GM21786 (cell line): ENCODE data around the gene PLA2G12B.
"Not testable (repeated sequence)": the region's sequence is repeated elsewhere in the genome, so short reads cannot be mapped to it uniquely, and the experiment has no call there.

Experiments
- ATAC-seq: cut with Tn5 transposase; IDR thresholded peaks from one replicate; pipeline ENCODE4 v1.9.1; 2021; ENCODE audit not compliant: unreplicated experiment

Gene PLA2G12B

DNA sequence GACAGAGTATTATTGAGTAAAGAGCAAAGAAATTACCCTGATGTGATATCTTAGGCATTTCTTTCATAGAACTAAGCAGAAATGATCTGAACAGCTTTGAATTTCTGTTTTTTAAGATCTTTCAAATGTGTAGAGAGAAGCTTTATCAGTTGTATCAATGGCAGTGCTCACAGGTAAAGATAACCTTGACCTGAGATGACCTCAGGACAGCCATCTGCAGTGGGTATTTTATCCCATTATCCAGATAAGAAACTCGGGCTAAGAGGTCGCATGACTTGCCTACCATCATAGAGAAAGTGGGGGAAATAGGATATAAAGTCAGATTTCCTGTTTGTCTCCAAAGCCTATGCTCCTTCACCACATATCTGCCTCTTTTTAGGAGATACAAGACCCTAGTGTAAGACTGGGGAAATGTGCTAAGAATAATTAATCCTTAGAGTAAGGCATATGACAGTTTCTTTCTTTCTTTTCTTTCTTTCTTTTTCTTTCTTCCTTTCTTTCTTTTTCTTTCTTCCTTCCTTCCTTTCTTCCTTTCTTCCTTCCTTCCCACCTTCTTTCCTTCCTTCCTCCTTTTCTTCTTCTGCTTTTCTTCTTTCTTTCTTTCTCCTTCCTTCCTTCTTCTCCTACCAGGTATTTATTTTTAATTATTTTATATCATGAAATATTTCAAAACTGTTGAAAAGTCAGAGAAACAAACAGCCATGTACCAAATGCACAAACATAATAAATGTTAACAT is 10.9 kb downstream of the PLA2G12B start:
- ATAC-seq, result no peak

GRCh38 chr10:72935361-72935760 is 19.2 kb downstream of the PLA2G12B start:
- no peak for ATAC-seq

GRCh38 chr10:72932259-72933015 is 22.2 kb downstream of the PLA2G12B start:
- no peak for ATAC-seq

DNA sequence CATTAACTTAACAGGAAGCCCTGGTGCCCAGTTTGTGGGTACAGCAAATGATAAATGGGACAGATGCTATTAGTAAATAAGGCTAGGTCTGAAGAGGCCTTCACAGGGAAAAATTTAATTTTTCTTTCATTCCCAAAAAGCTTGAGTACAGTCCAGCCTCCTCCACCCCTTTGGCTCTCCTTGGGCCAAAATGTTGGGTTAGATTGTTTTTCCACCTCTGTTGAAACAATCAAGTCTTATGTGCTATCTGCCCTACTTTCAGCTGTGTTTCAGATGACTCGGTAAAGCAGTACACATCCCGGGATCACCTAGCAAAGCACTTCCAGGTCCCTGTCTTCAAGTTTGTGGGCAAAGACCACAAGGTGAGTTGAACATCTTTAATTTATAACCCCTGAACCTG is 24.3 kb downstream of the PLA2G12B start:
- no peak for ATAC-seq

- ATAC-seq, result no peak
Measured at GRCh38 chr10:72928798-72929197, 25.8 kb downstream of the PLA2G12B start.

- ATAC-seq, result no peak
Measured at GRCh38 chr10:72927485-72927884, 27.1 kb downstream of the PLA2G12B start.

DNA sequence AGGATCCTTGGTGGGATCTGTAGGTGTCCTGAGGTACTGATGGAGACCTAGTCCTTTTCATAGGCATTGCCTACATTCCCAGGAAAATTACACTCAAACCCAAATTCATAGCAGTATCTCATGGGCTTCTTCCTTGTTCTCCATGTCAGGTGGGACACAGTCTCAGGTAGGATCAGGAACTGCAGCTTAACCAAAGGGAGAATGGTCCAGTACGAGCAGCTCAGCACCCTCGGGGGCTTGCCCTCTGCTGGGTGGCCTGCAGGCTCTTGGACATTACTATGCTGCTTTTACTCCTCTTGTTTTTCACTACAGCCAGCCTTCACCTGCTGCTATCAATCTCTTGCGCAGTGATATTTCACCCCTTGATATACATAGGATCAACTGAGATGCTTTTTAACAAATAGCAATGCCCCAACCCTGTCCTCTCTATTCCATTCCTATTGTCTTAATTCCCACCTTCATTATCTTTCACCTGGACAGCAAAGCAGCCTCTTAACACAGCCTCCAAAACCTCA is 28.6 kb downstream of the PLA2G12B start:
- ATAC-seq, result no peak

GRCh38 chr10:72924351-72924750 is 30.3 kb downstream of the PLA2G12B start:
- no peak for ATAC-seq

DNA sequence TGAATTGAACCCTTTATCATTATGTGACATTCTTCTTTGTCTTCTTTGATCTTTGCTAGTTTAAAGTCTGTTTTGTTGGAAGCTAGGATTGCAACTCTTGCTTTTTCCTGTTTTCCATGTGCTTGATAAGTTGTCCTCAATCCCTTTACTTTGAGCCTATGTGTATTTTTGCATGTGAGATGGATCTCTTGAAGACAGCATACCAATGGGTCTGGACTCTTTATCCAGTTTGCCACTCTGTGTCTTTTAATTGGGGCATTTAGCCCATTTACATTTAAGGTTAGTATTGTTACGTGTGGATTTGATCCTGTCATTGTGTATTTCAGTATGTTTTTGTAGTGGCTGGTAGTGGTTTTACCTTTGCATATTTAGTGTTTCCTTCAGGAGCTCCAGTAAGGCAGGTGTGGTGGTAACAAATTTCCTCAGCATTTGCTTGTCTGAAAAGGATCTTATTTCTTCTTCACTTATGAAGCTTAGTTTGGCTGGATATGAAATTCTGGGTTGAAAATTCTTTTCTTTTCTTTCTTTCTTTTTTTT is 33.4 kb downstream of the PLA2G12B start:
- not testable (repeated sequence) for ATAC-seq

GRCh38 chr10:72918352-72918751 is 36.3 kb downstream of the PLA2G12B start:
- no peak for ATAC-seq

DNA sequence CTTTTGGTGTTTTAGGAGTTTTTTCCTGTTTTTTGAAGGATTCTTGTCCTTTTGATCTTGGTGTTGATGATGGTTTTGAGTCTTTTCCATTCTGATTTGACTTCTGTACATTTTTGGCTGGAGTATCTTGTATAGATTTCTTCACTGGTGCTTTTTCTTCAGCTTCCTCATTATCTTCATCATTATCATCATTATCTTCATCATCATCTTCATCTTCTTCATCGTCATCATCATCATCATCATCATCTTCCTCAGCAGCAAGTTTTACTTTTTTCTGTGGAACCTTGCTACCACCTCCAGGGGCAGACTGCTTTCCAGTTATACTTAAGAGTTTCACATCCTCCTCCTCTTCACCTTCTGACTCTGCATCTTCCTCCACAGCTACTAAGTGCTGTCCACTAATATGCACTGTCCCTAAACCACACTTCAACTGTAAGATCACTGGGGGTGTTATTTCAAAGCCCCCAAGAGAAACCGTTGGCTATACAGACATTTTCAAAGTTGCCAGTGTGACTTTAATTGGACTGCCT is 36.7 kb downstream of the PLA2G12B start:
- ATAC-seq, result not testable (repeated sequence)

DNA sequence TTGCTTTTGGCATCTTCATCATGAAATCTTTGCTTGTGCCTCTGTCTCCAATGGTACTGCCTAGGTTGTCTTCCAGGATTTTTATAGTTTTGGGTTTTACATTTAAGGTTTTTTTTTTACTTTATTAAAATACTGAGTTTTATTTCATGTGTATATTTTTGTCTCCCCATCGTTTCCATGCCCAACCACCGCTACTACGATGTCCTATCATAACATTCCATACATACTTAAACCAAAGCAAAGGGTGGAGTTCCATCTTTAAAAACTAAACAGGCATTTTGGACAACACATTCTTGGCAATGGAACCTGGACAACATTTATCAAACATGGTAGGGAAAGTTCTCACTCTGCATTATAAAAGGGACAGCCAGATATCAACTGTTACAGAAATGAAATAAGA is 37.4 kb downstream of the PLA2G12B start:
- ATAC-seq, result not testable (repeated sequence)

- no peak for ATAC-seq
Measured at GRCh38 chr10:72913287-72913686, 41.3 kb downstream of the PLA2G12B start.

GRCh38 chr10:72912736-72913135 is 41.9 kb downstream of the PLA2G12B start:
- ATAC-seq, result no peak

GRCh38 chr10:72911758-72912157 is 42.8 kb downstream of the PLA2G12B start:
- no peak for ATAC-seq

GRCh38 chr10:72910705-72911104 is 43.9 kb downstream of the PLA2G12B start:
- no peak for ATAC-seq

DNA sequence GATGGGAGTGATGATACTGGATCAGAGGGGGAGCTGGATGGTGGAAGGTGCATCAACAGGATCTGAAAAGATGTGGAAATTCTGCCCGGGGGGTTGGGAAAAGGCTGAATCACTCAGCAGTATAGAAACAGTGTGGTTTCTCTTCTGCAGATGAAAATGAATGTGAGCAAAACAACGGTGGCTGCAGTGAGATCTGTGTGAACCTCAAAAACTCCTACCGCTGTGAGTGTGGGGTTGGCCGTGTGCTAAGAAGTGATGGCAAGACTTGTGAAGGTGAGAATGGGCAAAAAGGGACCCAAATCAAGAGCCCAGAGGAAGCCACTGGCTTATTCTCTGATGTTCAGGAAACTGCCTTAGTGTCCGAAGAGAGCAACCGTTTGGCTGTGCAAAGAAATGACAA is 48.2 kb downstream of the PLA2G12B start:
- no peak for ATAC-seq

DNA sequence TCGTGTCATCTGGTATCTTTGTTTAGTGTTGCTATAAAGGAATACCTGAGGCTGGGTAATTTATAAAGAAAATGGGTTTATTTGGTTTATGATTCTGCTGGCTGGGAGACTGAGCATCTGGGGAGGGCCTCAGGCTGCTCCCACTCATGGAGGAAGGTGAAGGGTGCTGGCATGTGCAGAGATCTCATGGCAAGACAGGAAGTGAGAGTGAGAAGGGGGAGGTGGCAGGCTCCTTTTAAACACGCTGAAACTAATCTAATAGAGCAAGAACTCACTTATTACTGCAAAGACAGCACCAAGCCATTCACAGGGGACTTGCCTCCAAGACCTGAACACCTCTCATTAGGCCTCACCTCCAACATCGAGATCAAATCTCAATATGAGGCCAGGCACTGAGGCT is 49.8 kb downstream of the PLA2G12B start:
- no peak for ATAC-seq

GRCh38 chr10:72903941-72904446 is 50.6 kb downstream of the PLA2G12B start:
- not testable (repeated sequence) for ATAC-seq

GRCh38 chr10:72899545-72899944 is 55.1 kb downstream of the PLA2G12B start:
- no peak for ATAC-seq

DNA sequence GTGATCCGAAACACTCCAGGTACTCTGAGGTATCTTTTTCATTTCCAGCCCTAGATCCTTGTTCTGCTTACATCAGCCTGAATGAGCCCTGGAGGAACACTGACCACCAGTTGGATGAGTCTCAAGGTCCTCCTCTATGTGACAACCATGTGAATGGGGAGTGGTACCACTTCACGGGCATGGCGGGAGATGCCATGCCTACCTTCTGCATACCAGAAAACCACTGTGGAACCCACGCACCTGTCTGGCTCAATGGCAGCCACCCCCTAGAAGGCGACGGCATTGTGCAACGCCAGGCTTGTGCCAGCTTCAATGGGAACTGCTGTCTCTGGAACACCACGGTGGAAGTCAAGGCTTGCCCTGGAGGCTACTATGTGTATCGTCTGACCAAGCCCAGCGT is 56.0 kb downstream of the PLA2G12B start:
- no peak for ATAC-seq
